GM20431 (cell line): ENCODE measurements around the gene FMN2.

Experiments
- in situ Hi-C: fragments of 300-500 bp; cut with MseI, MboI; formaldehyde crosslinking; loops from one replicate; pipeline ENCODE4 v1.15.0; 2020; ENCODE audit warnings: low sequenced_read_pairs; ENCODE audit not compliant: unreplicated experiment

FMN2 gene

DNA sequence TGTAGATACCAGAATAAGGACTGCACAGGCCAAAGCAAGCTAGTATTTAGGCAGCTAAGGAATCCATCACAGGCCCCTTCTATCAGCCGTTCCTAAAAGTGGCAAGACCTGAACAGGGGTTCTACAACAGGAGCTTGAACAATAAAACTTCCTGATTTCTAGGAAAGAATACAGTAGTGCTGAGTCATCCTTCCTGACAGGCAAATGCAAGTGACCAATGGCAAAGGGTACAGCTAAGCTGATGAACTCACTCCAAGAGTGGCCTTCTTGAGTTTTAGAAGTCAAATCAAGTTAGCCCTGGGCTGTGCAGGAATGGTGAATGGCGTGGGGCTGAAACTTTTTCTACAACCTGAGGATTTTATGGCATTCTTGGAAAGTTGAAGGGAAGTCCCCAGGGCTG lies 407.3 kb downstream of the FMN2 start:
- in situ Hi-C loops, result no loop called here

GRCh38 chr1:240500647-240501046 lies 409.0 kb downstream of the FMN2 start:
- in situ Hi-C loops, result no loop called here

- in situ Hi-C loops, result no loop called here
These were observed 409.4 kb downstream of the FMN2 start for GRCh38 chr1:240501115-240501514.

DNA sequence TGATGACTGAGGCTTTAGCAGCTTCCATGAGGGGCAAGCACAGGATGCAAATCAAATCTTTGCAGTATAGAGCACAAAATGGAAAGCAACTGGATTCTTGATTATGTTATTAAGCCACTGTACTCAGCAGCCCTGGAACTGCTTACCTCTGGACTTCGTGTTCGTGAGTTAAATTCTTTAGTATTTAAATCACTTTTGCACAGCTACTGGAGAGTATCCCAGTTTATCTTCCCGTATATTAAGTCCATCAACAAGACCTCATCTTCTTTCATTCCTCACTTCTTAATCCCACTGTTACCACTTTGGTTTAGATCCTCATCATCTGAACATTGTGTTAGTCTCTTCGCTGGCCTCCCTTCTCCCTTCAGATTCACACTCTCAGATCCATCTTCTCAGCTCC lies 411.4 kb downstream of the FMN2 start:
- in situ Hi-C loops, result no loop called here

- in situ Hi-C loops, result no loop called here
These were observed 411.9 kb downstream of the FMN2 start for GRCh38 chr1:240503558-240503957.

GRCh38 chr1:240506176-240506575 lies 414.5 kb downstream of the FMN2 start:
- in situ Hi-C loops, result no loop called here

GRCh38 chr1:240508201-240508600 lies 416.5 kb downstream of the FMN2 start:
- in situ Hi-C loops, result no loop called here

DNA sequence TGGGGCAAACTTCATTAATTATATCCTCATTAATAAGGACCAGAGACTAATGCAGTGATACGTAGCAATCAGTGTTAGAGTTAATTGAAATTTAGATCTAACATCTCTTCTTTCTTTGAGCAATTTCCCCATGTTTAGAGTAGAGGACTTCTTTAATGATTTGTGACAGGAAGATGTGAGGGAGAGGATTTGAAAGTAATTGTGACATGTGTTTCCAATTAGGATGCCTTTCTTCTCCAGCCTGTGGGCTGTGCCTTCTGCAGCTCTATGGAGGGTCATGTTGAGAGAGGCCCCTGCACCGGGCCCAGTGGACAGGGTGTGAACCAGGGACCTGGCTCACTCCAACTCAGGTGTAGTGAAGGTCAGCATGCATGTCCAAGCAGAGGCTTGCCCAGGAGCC lies 417.3 kb downstream of the FMN2 start:
- in situ Hi-C loops, result no loop called here

- in situ Hi-C loops, result no loop called here
These were observed 420.1 kb downstream of the FMN2 start for GRCh38 chr1:240511789-240512188.

DNA sequence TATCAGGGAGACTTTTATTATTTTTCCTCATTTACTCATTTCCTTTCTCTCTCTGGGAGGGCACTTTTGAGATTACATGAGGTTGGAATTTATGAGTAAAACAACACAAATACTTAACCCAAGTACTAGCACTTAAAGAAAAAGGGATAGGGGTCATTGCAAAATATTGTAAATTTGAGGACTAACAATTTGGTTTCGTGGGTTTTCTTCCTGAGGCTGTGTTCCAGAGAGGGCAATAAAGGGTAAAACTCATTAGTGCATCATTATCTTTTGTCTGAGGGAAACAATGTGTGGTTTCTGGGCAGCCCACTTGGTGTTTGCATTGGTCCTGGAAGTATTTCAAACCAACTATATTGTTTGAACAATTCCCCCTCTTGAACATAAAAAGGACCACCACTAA lies 423.8 kb downstream of the FMN2 start:
- in situ Hi-C loops, result no loop called here

DNA sequence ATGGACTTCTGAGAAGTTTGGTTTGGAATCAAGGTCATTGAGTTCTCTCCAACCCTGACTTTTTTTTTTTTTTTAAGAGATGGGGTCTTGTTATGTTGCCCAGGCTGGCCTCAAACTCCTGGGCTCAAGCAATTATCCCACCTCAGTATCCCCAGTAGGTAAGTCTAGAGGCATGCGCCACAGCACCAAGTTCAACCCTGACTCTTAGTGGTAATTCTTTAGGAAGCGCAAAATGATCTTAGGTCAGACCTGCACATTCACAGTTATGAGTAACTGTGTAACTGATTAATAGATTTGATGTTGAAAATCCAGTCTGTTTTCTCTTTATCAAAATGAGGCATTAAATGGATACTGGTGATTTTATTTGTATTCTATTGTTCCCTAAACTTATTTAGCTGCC lies 424.4 kb downstream of the FMN2 start:
- in situ Hi-C loops, result no loop called here

DNA sequence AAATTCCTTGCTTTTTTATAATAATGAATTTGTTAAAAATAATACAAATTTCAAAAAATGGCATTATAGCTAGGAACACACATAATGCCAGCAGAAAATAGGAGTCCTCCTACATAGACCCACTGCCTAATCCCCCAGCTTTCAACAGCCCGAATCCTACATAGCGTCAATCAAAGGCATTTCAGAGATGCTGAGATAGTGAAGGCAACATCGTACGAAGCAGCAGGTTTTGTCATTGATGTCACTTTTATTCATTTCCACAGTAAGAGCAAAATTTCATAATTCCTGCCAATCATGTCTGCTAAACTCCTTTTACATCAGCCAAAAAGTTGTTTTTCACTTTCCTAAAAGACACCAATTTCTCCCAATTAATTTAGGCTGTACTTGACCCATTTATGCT lies 426.2 kb downstream of the FMN2 start:
- in situ Hi-C loops, result no loop called here

GRCh38 chr1:240522122-240522822 lies 430.6 kb downstream of the FMN2 start:
- in situ Hi-C loops, result no loop called here

- in situ Hi-C loops, result no loop called here
These were observed 432.8 kb downstream of the FMN2 start for GRCh38 chr1:240524356-240525069.
